Muscle of back (tissue), 11 donors: Measurements from ENCODE around the gene ARPC5. TPM values are rescaled to one million over a fixed set of nuclear protein-coding genes. Genes with fewer than 3 reads are reported as not detected.
A peak's percentile ranks its signal among the peaks of the same experiment; 100 is the strongest.
"Not testable (repeated sequence)": the region's sequence is repeated elsewhere in the genome, so short reads cannot be mapped to it uniquely, and the experiment has no call there.

Source experiments
- DNase-seq, 3 donors: peaks; one replicate each; pipeline versions ENCODE4 v3.0.0 to v3.0.0-alpha.2; 2013
- polyA plus RNA-seq, 10 donors: library from polyadenylated mRNA; unstranded; fragments of 120-200 nt; gene quantifications; one replicate each; pipeline ENCODE4 v1.2.1, GENCODE V29; 2013; ENCODE audit not compliant: insufficient read length in 10 of 10

The ARPC5 gene
- polyA plus RNA-seq, 10 donors: 86.5 to 127 (median 96.7) TPM

DNA sequence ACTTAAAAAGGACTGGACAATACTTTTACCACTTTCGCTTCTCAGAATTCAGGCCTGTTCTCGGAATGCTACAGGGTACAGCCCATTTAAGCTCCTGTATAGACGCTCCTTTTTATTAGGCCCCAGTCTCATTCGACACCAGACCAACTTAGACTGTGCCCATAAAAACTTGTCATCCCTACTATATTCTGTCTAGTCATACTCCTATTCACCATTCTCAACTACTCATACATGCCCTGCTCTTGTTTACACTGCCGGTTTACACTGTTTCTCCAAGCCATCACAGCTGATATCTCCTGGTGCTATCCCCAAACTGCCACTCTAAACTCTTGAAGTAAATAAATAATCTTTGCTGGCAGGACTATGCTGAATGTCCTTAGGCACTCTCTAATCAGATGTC lies 17.4 kb downstream of the ARPC5 start:
- not testable (repeated sequence) for DNase-seq

DNA sequence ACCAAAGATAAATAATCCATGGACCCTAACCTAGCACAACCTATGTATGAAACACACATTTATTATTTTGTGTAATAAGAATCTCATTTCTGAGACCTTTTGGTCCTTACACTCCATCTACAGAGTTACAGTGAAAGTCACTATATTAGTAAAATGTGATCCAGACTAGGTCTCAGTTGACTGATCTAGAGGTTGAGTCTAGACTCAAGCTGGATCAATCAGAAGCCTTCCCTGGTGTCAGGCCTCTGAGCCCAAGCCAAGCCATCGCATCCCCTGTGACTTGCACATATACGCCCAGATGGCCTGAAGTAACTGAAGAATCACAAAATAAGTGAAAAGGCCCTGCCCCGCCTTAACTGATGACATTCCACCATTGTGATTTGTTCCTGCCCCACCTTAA lies 22.6 kb downstream of the ARPC5 start:
- not testable (repeated sequence) for DNase-seq

GRCh38 chr1:183612407-183612806 lies 23.2 kb downstream of the ARPC5 start:
- no peak for DNase-seq

DNA sequence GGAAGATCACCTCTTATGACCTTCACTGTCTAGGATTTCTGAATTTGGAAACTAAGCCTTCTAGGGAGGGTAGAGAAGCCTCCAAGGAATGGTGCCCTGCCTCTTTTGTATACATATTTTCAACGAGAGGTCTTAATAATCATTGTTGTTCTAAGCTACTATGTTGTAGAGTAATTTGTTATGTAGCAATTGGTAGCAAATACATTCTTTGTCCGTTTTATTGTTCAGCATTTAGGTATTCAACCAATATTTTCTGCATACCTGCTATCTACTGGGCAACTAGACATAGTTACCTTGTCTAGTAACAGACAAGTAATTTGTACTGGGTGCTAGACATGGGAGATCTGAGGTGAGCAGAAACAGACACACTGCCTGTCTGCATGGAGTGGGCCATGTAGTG lies 24.6 kb downstream of the ARPC5 start:
- DNase-seq: no peak

GRCh38 chr1:183609759-183610452 lies 25.7 kb downstream of the ARPC5 start:
- peak in 1 of 3 donors; percentile 43 for DNase-seq

- peak in 2 of 3 donors; percentile 60 to 74 for DNase-seq
Observed at GRCh38 chr1:183609313-183609712, 26.3 kb downstream of the ARPC5 start.

GRCh38 chr1:183607322-183607980 lies 28.1 kb downstream of the ARPC5 start:
- no peak for DNase-seq

- DNase-seq: no peak
Observed at GRCh38 chr1:183605904-183606303, 29.7 kb downstream of the ARPC5 start.

- peak in 1 of 3 donors; percentile 35 for DNase-seq
Observed at GRCh38 chr1:183604815-183605214, 30.8 kb downstream of the ARPC5 start.

GRCh38 chr1:183604038-183604808 lies 31.4 kb downstream of the ARPC5 start:
- peak in 2 of 3 donors; percentile 29 to 80 for DNase-seq

DNA sequence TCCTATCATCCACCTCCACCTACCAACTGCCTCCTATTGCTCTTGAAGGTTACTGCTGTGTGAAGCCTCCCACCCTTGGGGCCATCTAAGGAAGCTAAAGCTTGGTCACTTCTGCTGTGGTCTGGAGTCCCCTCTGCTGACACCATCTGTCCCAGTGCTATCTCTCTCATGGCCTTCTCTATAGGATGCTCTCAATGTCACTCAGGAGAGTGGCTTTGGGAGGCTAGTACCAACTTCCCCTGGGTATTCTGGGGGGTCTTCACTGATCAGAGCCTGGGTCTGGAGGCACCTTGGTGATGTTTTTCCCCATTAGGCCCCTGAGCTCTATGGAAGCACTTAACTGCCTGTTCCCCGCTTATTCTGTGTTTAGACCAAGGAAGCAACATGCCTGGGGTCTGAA lies 33.1 kb downstream of the ARPC5 start:
- DNase-seq: no peak

GRCh38 chr1:183600634-183601033 lies 34.9 kb downstream of the ARPC5 start:
- DNase-seq: no peak

DNA sequence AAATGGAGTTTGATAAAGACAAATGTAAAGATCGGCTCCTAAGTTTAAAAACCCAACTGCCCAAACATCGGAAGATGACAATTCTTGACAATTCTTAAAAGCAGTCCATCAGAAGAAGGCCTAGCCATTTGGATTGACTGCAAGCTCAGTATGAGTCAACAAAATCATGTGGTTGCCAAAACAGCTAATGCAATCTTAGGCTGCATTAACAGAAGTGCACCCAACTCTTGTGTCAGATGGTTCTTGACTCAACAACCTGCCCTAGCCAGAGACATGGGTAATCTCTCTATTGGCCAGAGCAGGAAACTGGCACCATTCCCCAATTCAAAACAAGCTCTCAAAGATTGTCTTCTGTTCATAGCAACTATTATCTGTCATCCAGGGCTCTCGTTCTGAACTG lies 35.4 kb downstream of the ARPC5 start:
- no peak for DNase-seq

- no peak for DNase-seq
Observed at GRCh38 chr1:183598386-183598785, 37.2 kb downstream of the ARPC5 start.

- DNase-seq: no peak
Observed at GRCh38 chr1:183597656-183598347, 37.8 kb downstream of the ARPC5 start.

DNA sequence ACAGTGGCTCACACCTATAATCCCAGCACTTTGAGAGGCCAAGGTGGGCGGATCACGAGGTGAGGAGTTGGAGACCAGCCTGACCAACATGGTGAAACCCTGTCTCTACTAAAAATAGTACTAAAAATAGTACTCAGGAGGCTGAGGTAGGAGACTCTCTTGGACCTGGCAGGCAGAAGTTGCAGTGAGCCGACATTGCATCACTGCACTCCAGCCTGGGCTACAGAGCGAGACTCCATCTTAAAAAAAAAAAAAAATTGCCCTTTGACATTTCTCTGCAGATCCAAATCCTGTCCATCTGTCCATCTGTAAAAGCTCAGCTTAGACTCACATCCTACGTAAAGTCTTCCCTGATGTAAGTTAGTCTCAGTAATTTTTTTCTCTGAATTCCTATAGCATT lies 39.1 kb downstream of the ARPC5 start:
- DNase-seq: no peak

DNA sequence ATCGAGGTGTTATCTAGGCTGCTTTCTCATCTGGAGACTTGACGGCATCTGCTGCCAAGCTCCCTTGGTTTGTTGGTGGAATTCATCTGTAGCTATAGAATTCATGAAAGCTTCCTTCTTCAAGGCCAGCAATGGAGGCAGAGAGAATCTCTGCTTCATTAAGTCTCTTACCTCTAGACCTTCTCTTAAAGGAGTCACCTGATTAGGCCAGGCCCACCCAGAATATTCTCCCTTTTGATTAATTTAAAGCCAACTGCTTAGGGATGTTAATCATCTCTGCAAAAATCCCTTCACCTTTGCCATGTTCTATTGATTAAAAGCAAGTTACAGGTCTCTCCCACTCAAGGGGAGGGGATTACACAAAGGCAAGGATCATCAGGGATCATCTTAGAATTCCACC lies 40.0 kb downstream of the ARPC5 start:
- DNase-seq: no peak

- DNase-seq: no peak
Observed at GRCh38 chr1:183593356-183593755, 42.2 kb downstream of the ARPC5 start.

DNA sequence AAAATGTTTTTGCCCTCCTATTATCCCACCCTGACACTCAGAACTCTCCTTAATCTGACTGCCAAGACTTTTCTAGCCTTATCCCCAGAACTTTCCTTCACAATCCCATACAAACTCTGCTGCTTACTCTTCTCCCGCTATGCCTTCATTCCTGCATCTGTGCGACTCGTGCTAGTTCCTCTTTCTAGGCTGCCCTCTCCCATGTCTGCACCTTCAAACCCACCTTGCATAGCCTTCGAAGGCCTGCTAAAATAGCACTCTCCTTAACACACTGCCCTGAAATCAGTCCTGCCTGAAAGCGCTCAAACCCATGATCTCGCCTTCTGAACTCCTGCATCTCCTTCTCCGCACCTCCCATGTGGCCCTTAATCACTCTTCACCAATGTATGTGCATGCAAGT lies 42.9 kb downstream of the ARPC5 start:
- no peak for DNase-seq

DNA sequence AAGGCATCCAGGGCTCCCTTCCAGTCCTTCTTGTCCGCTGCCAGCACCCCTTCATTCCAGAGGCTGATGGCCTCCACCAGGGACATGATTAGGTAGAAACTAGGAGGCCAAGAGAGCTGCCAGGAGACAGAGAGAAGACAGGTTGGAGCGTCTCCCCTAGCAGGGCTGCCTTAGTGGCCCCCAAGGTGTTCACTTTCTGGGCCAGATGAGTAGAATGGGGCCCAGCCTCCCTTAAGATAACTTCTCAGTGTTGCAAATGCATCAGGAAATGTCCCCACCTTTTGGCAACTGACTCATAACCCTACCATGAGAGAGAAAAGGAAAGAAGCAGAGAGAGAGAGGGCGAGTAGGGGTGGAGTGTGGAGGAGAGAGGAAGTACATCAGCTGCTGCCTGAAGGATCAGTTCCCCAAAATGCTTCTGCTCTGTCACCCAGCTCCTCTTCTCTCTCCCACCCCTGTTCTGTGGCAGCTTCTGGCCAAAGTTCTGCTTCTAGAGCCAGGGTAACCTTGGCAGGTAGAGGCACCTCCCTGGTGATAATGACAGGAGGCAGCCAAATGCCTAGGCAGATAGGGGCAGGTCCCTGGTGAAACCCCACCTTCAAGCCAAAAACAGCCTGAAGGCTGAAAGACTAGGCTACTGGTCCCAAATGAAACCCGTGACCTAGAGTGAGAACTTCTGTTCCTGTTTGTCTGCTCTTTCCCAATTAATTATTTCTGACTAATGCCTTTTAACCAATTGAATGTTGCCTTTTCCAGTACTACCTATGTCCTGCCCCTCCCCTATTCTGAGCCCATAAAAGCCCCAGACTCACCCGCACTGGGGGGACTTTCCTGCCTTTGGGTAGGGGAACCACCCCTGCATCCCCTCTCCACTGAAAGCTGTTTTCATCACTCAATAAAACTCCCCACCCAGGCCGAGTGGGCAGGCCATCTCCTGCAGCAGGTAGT lies 45.1 kb downstream of the ARPC5 start, which contains the start of gene NCF2:
NCF2 (minus strand) TSS at position 216 of the 948 bp plus-strand sequence; CDS start at position 86, 130 bp downstream.
- DNase-seq: peak in 1 of 3 donors; percentile 47

DNA sequence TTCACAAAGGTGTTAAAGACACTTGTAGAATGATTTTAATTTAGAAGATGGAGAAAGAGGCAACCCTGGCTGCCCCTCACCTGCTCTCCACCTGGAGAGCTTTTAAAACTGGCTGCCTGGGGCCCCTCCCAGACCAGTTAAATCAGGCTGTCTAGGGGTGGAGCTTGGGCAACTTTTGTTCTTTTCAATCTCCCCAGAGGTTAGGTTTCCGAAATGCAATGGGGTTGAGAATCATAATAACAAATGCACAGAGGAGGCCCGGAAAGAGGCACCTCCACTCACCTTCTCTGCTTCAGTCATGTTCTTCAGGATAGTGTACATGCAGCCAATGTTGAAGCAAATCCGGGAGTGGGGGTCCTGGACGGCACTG lies 45.7 kb downstream of the ARPC5 start:
- DNase-seq: no peak
